SH-SY5Y (cell line): ENCODE measurements around the gene CSNK1G2.

Experiments used
- GATA2 ChIP-seq: IDR thresholded peaks from 2 replicates; pipeline ENCODE4 v1.6.1; 2011; ENCODE audit warnings: mild to moderate bottlenecking, low read depth, low read length
- GATA3 ChIP-seq: IDR thresholded peaks from 2 replicates; pipeline ENCODE4 v1.6.1; 2011; ENCODE audit warnings: low read depth, mild to moderate bottlenecking, low read length, moderate library complexity

Gene CSNK1G2

GRCh38 chr19:1911995-1912394 is 29.0 kb upstream of the CSNK1G2 start:
- TF ChIP-seq GATA3 (no peak), GATA2 (no peak)

GRCh38 chr19:1912760-1913505 is 28.0 kb upstream of the CSNK1G2 start:
- TF ChIP-seq GATA3 (no peak), GATA2 (no peak)

GRCh38 chr19:1913781-1914577 is 27.0 kb upstream of the CSNK1G2 start:
- TF ChIP-seq GATA3 (no peak), GATA2 (no peak)

GRCh38 chr19:1914826-1915341 is 26.1 kb upstream of the CSNK1G2 start:
- TF ChIP-seq GATA3 (no peak), GATA2 (no peak)

GRCh38 chr19:1917146-1917545 is 23.8 kb upstream of the CSNK1G2 start:
- no peak for TF ChIP-seq GATA2
- TF ChIP-seq GATA3, result no peak

GRCh38 chr19:1917926-1918325 is 23.0 kb upstream of the CSNK1G2 start:
- TF ChIP-seq GATA3, result no peak
- TF ChIP-seq GATA2, result no peak

GRCh38 chr19:1918975-1919374 is 22.0 kb upstream of the CSNK1G2 start:
- TF ChIP-seq GATA3 (no peak), GATA2 (no peak)

GRCh38 chr19:1920644-1921043 is 20.3 kb upstream of the CSNK1G2 start:
- no peak for TF ChIP-seq GATA2

- TF ChIP-seq GATA3, result no peak
- TF ChIP-seq GATA2, result no peak
Observed at GRCh38 chr19:1921326-1921725, 19.6 kb upstream of the CSNK1G2 start.

GRCh38 chr19:1921825-1922224 is 19.1 kb upstream of the CSNK1G2 start:
- TF ChIP-seq GATA3 (no peak), GATA2 (no peak)

GRCh38 chr19:1922803-1923202 is 18.2 kb upstream of the CSNK1G2 start:
- TF ChIP-seq GATA3, result no peak
- no peak for TF ChIP-seq GATA2

GRCh38 chr19:1923319-1923718 is 17.7 kb upstream of the CSNK1G2 start:
- no peak for TF ChIP-seq GATA3
- no peak for TF ChIP-seq GATA2

- TF ChIP-seq GATA3, result no peak
- no peak for TF ChIP-seq GATA2
Observed at GRCh38 chr19:1924320-1924961, 16.5 kb upstream of the CSNK1G2 start.

GRCh38 chr19:1925544-1925943 is 15.4 kb upstream of the CSNK1G2 start:
- TF ChIP-seq GATA2 (no peak), GATA3 (no peak)
